ENCODE measurements around the gene FBLN2.

- no peak for TF ChIP-seq CTCF (IDR thresholded peaks at IDR 0.05; ENCODE audit: low read depth, low read length)
- TF ChIP-seq EZH2phosphoT487 (IDR thresholded peaks at IDR 0.05; ENCODE audit: low read depth): no peak
Observed at GRCh38 chr3:13579063-13579462, 30.1 kb downstream of the FBLN2 start.
